Fibroblast of mammary gland (primary cell): ENCODE data around the gene TRPC4.

Experiments
- DNase-seq: peaks from one replicate; pipeline ENCODE4 v3.0.0-alpha.2; 2010; ENCODE audit warnings: low read depth
- H3K4me3 ChIP-seq: 2 replicates; pipeline ENCODE4 v1.5.1; 2011; ENCODE audit warnings: low read depth, mild to moderate bottlenecking, low read length, moderate library complexity; ENCODE audit not compliant: control insufficient read depth
- CTCF ChIP-seq: conservative IDR thresholded peaks from 2 replicates; pipeline ENCODE4 v1.5.1; 2011; ENCODE audit warnings: low read depth, low read length, inconsistent platforms; ENCODE audit not compliant: control insufficient read depth, insufficient read depth

TRPC4 gene

GRCh38 chr13:37775871-37776270, 93.7 kb downstream of the TRPC4 start:
- no peak for TF ChIP-seq CTCF
- H3K4me3 ChIP-seq, result no peak overlapping the region
- DNase-seq, result peak; percentile 9

- no peak for TF ChIP-seq CTCF
- no peak overlapping the region for H3K4me3 ChIP-seq
- DNase-seq, result no peak
Measured at GRCh38 chr13:37772644-37773043, 96.9 kb downstream of the TRPC4 start.

- H3K4me3 ChIP-seq, result no peak overlapping the region
- no peak for TF ChIP-seq CTCF
- DNase-seq, result no peak
Measured at GRCh38 chr13:37769545-37769944, 100.0 kb downstream of the TRPC4 start.

GRCh38 chr13:37769078-37769477, 100.5 kb downstream of the TRPC4 start:
- H3K4me3 ChIP-seq, result no peak overlapping the region
- DNase-seq, result no peak
- TF ChIP-seq CTCF, result peak; percentile 28

GRCh38 chr13:37766502-37766901, 103.1 kb downstream of the TRPC4 start:
- no peak for TF ChIP-seq CTCF
- H3K4me3 ChIP-seq, result no peak overlapping the region
- DNase-seq, result peak; percentile 2

GRCh38 chr13:37755349-37755748, 114.2 kb downstream of the TRPC4 start:
- no peak for DNase-seq
- H3K4me3 ChIP-seq, result no peak overlapping the region
- no peak for TF ChIP-seq CTCF

- no peak for DNase-seq
- TF ChIP-seq CTCF, result no peak
- no peak overlapping the region for H3K4me3 ChIP-seq
Measured at GRCh38 chr13:37753776-37754175, 115.8 kb downstream of the TRPC4 start.
